GM23338 (cell line): ENCODE measurements around the gene P4HA3. TPM values are rescaled to one million over a fixed set of nuclear protein-coding genes. Genes with fewer than 3 reads are reported as not detected.

ENCODE experiments used
- ATAC-seq: fragments of 200-7000 bp; cut with Tn5 transposase; 3 replicates; pipeline ENCODE4 v1.9.1; 2020
- DNase-seq: peaks from one replicate; pipeline ENCODE4 v3.0.0-alpha.2; 2015; ENCODE audit warnings: low spot score
- H2AFZ ChIP-seq: fragments of 200-600 bp; sonication (generic); 2 replicates; pipeline ENCODE4 v1.8.0; 2016; ENCODE audit warnings: antibody characterized with exemption, mild to moderate bottlenecking, moderate library complexity
- H3F3A ChIP-seq: fragments of 200-600 bp; sonication (generic); replicated peaks from 2 replicates; pipeline ENCODE4 v1.8.0; 2017; ENCODE audit warnings: antibody characterized with exemption, mixed run types, low read depth
- H3K27ac ChIP-seq: fragments of 200-600 bp; sonication (generic); 2 replicates; pipeline ENCODE4 v1.6.1; 2016; ENCODE audit warnings: low read depth
- H3K27me3 ChIP-seq: fragments of 200-600 bp; sonication (generic); 2 replicates; pipeline ENCODE4 v1.8.0; 2016; ENCODE audit warnings: mild to moderate bottlenecking, mixed run types, moderate library complexity; ENCODE audit not compliant: insufficient read depth
- H3K36me3 ChIP-seq: fragments of 200-600 bp; sonication (generic); 2 replicates; pipeline ENCODE4 v1.8.0; 2016; ENCODE audit warnings: mild to moderate bottlenecking; ENCODE audit not compliant: insufficient read depth
- H3K4me1 ChIP-seq: fragments of 200-600 bp; sonication (generic); 2 replicates; pipeline ENCODE4 v1.8.0; 2016; ENCODE audit warnings: mild to moderate bottlenecking, moderate library complexity; ENCODE audit not compliant: insufficient read depth
- H3K4me2 ChIP-seq: fragments of 200-600 bp; sonication (generic); 2 replicates; pipeline ENCODE4 v1.7.1; 2017; ENCODE audit warnings: mixed run types
- H3K4me3 ChIP-seq: fragments of 200-600 bp; sonication (generic); 2 replicates; pipeline ENCODE4 v1.6.1; 2016; ENCODE audit warnings: mixed run types
- H3K79me2 ChIP-seq: fragments of 200-600 bp; sonication (generic); replicated peaks from 2 replicates; pipeline ENCODE4 v1.8.0; 2017; ENCODE audit warnings: mild to moderate bottlenecking; ENCODE audit not compliant: insufficient read depth
- H3K9me2 ChIP-seq: fragments of 200-600 bp; sonication (generic); 2 replicates; pipeline ENCODE4 v1.8.0; 2017; ENCODE audit not compliant: insufficient read depth
- H4K20me1 ChIP-seq: fragments of 200-600 bp; sonication (generic); replicated peaks from 2 replicates; pipeline ENCODE4 v1.8.0; 2017; ENCODE audit warnings: mild to moderate bottlenecking; ENCODE audit not compliant: insufficient read depth
- H3K27ac Mint-ChIP-seq: 2 replicates; pipeline ENCODE4 v1.8.0; 2020; ENCODE audit warnings: inconsistent platforms, mild to moderate bottlenecking, moderate library complexity, mixed read lengths
- H3K27me3 Mint-ChIP-seq: 3 replicates; pipeline ENCODE4 v1.8.0; 2022; ENCODE audit warnings: low read depth, mild to moderate bottlenecking, moderate library complexity, mixed read lengths, inconsistent platforms; ENCODE audit not compliant: insufficient read depth, poor library complexity
- H3K36me3 Mint-ChIP-seq: 3 replicates; pipeline ENCODE4 v1.8.0; 2021; ENCODE audit warnings: low read depth, mild to moderate bottlenecking, inconsistent platforms, moderate library complexity, mixed read lengths
- H3K4me1 Mint-ChIP-seq: 3 replicates; pipeline ENCODE4 v1.8.0; 2020; ENCODE audit warnings: mild to moderate bottlenecking, inconsistent platforms, mixed read lengths
- H3K4me3 Mint-ChIP-seq: 3 replicates; pipeline ENCODE4 v1.8.0; 2021; ENCODE audit warnings: moderate library complexity, mild to moderate bottlenecking, inconsistent platforms, mixed read lengths
- H3K9me3 Mint-ChIP-seq: 3 replicates; pipeline ENCODE4 v1.8.0; 2020; ENCODE audit warnings: moderate library complexity, mild to moderate bottlenecking, inconsistent platforms, mixed read lengths
- CREB1 ChIP-seq: fragments of 250-450 bp; sonication (Bioruptor Pico); IDR thresholded peaks from 2 replicates; pipeline ENCODE4 v1.5.0; 2020; ENCODE audit warnings: low read depth, mild to moderate bottlenecking, moderate library complexity
- CTCF ChIP-seq, 2 experiments: fragments of 200-600 bp in 1 of 2; sonication (generic) in 1 of 2; conservative IDR thresholded peaks; 2 replicates each; pipeline versions ENCODE4 v1.5.1 to v1.6.1; 2016 to 2017; ENCODE audit warnings: antibody characterized with exemption in 2 of 2, low read depth in 2 of 2, mild to moderate bottlenecking in 2 of 2, moderate library complexity in 1 of 2
- ETS1 ChIP-seq: IDR thresholded peaks from 2 replicates; pipeline ENCODE4 v1.6.1; 2016; ENCODE audit warnings: antibody characterized with exemption
- EZH2 ChIP-seq: fragments of 200-600 bp; sonication (generic); IDR thresholded peaks from one replicate; pipeline ENCODE4 v1.8.0; 2017; ENCODE audit warnings: antibody characterized with exemption, mild to moderate bottlenecking, low read depth; ENCODE audit not compliant: unreplicated experiment
- JUNB ChIP-seq: IDR thresholded peaks from one replicate; pipeline ENCODE4 v1.6.1; 2016; ENCODE audit warnings: antibody characterized with exemption; ENCODE audit not compliant: unreplicated experiment
- NANOG ChIP-seq: IDR thresholded peaks from 2 replicates; pipeline ENCODE4 v1.6.1; 2016; ENCODE audit warnings: antibody characterized with exemption, borderline replicate concordance
- POLR2AphosphoS5 ChIP-seq: IDR thresholded peaks from 2 replicates; pipeline ENCODE4 v1.6.1; 2016; ENCODE audit warnings: antibody characterized with exemption, low read depth
- STAT1 ChIP-seq: IDR thresholded peaks from one replicate; pipeline ENCODE4 v1.6.1; 2016; ENCODE audit warnings: antibody characterized with exemption; ENCODE audit not compliant: unreplicated experiment
- ZNF114 ChIP-seq: fragments of 250-450 bp; sonication (Bioruptor Pico); IDR thresholded peaks from 2 replicates; pipeline ENCODE4 v1.5.0; 2020; ENCODE audit warnings: mild to moderate bottlenecking, moderate library complexity
- ZNF331 ChIP-seq: fragments of 250-450 bp; sonication (Bioruptor Pico); IDR thresholded peaks from 2 replicates; pipeline ENCODE4 v1.5.0; 2020; ENCODE audit warnings: low read depth, mild to moderate bottlenecking, moderate library complexity
- ZNF462 ChIP-seq: fragments of 250-450 bp; sonication (Bioruptor Pico); IDR thresholded peaks from 2 replicates; pipeline ENCODE4 v1.5.0; 2020; ENCODE audit warnings: mild to moderate bottlenecking, moderate library complexity
- polyA plus RNA-seq: library from polyadenylated mRNA; unstranded; fragments of >200 nt; fragmentation: Nextera tagmentation; extraction: Ambion mirVana; gene quantifications from 2 replicates; pipeline ENCODE4 v1.2.1, GENCODE V29; 2016
- total RNA-seq: library from RNA; depleted of rRNA; stranded (reverse); fragments of >200 nt; shearing (Covaris generic); gene quantifications from 2 replicates; pipeline ENCODE4 v1.2.3, GENCODE V29; 2014

The P4HA3 gene
- total and polyA plus RNA-seq, 2 experiments from 2014 or later: 0.08 TPM; not detected in 1

- Histone ChIP-seq H3K4me3 (no peak overlapping the region), H3K27ac (no peak overlapping the region), H2AFZ (no peak overlapping the region), H3K4me2 (no peak overlapping the region), H3K36me3 (peaks cover 30% of the 10 kb centered on the region; the same call in 1 of the 2 replicates), H4K20me1 (no peaks in the 10 kb centered on the region), H3K4me1 (no peaks in the 10 kb centered on the region), H3K9me2 (no peaks in the 10 kb centered on the region), H3K79me2 (no peaks in the 10 kb centered on the region), H3K27me3 (no peaks in the 10 kb centered on the region), H3F3A (no peaks in the 10 kb centered on the region)
- Mint-ChIP-seq H3K36me3 (peaks cover 24% of the 10 kb centered on the region), H3K27ac (no peak overlapping the region), H3K27me3 (no peaks in the 10 kb centered on the region), H3K9me3 (no peaks in the 10 kb centered on the region), H3K4me3 (no peak overlapping the region), H3K4me1 (no peaks in the 10 kb centered on the region)
- DNase-seq (no peak), ATAC-seq (no peak)
- TF ChIP-seq ZNF331 (CRISPR knock-in tag) (no peak), JUNB (no peak), CREB1 (CRISPR knock-in tag) (no peak), STAT1 (no peak), ZNF114 (CRISPR knock-in tag) (no peak), ZNF462 (CRISPR knock-in tag) (no peak), CTCF (conservative IDR thresholded peaks at IDR 0.05; ENCODE audit: low read depth in 2 of 2) (no peak), NANOG (no peak), ETS1 (no peak), POLR2AphosphoS5 (no peak), EZH2 (no peak)
Observed at GRCh38 chr11:74339619-74340018, 28.2 kb upstream of the P4HA3 start.
